PC-3 (cell line): Measurements from ENCODE around the gene FTO.

ENCODE experiments used
- CTCF ChIP-seq: fragments of 300-600 bp; sonication (generic); conservative IDR thresholded peaks from 2 replicates; pipeline ENCODE4 v1.5.1; 2017; ENCODE audit warnings: antibody characterized with exemption, low read depth, mild to moderate bottlenecking, low read length
- EZH2 ChIP-seq: fragments of 300-600 bp; sonication (generic); IDR thresholded peaks from one replicate; pipeline ENCODE4 v1.6.1; 2017; ENCODE audit warnings: antibody characterized with exemption, mild to moderate bottlenecking, low read length; ENCODE audit not compliant: unreplicated experiment
- EZH2phosphoT487 ChIP-seq: fragments of 300-600 bp; sonication (generic); IDR thresholded peaks from 2 replicates; pipeline ENCODE4 v1.6.1; 2018; ENCODE audit warnings: mild to moderate bottlenecking, antibody characterized with exemption, low read length, borderline replicate concordance

- no peak for TF ChIP-seq CTCF
- TF ChIP-seq EZH2, result no peak
- no peak for TF ChIP-seq EZH2phosphoT487
These were observed 37.1 kb upstream of the FTO start for GRCh38 chr16:53666786-53667415.
